Stimulated activated CD8-positive, alpha-beta memory T cell treated with anti-CD3 and anti-CD28 coated beads, Interleukin-15, amount 100 ng/mL, for 4 hours (primary cell): Measurements from ENCODE around the gene TCP11X2.
A peak's percentile ranks its signal among the peaks of the same experiment; 100 is the strongest.
"Not testable (repeated sequence)": the region's sequence is repeated elsewhere in the genome, so short reads cannot be mapped to it uniquely, and the experiment has no call there.

ENCODE experiments used
- DNase-seq, 2 donors: peaks; one replicate each; pipeline ENCODE4 v3.0.0-alpha.2; 2020; ENCODE audit warnings: low read depth in 2 of 2

TCP11X2 gene

GRCh38 chrX:102471762-102472220, at the start of gene TCP11X2:
Gene TCP11X2, minus strand, starts transcription at chrX:102471812.
- DNase-seq: not testable (repeated sequence)

GRCh38 chrX:102517326-102517725, 45.7 kb upstream of the TCP11X2 start:
- DNase-seq: no peak

- peak; percentile 2 to 13 for DNase-seq
These were observed 44.6 kb upstream of the TCP11X2 start, which contains the start of gene TMSB15A for GRCh38 chrX:102515975-102516941. Gene TMSB15A, minus strand, starts transcription at chrX:102516739.

- no peak for DNase-seq
These were observed 42.9 kb upstream of the TCP11X2 start for GRCh38 chrX:102514536-102514935.

GRCh38 chrX:102498732-102499131, 27.1 kb upstream of the TCP11X2 start:
- DNase-seq: no peak

- no peak for DNase-seq
These were observed 20.2 kb upstream of the TCP11X2 start for GRCh38 chrX:102491766-102492165.

- DNase-seq: not testable (repeated sequence)
These were observed 7.2 kb upstream of the TCP11X2 start for GRCh38 chrX:102478765-102479164.

GRCh38 chrX:102470215-102470614, 1.4 kb downstream of the TCP11X2 start:
- DNase-seq: not testable (repeated sequence)

- not testable (repeated sequence) for DNase-seq
These were observed 13.0 kb downstream of the TCP11X2 start for GRCh38 chrX:102458615-102459014.

- DNase-seq: not testable (repeated sequence)
These were observed 31.7 kb downstream of the TCP11X2 start, which contains the start of gene NXF2B for GRCh38 chrX:102439908-102440307. Gene NXF2B, minus strand, starts transcription at chrX:102440008. Its CDS starts 59,972 bp downstream, at chrX:102380036.

- not testable (repeated sequence) for DNase-seq
These were observed 57.1 kb downstream of the TCP11X2 start for GRCh38 chrX:102414493-102414892.
